ENCODE measurements around the gene TMF1.

Gene TMF1

DNA sequence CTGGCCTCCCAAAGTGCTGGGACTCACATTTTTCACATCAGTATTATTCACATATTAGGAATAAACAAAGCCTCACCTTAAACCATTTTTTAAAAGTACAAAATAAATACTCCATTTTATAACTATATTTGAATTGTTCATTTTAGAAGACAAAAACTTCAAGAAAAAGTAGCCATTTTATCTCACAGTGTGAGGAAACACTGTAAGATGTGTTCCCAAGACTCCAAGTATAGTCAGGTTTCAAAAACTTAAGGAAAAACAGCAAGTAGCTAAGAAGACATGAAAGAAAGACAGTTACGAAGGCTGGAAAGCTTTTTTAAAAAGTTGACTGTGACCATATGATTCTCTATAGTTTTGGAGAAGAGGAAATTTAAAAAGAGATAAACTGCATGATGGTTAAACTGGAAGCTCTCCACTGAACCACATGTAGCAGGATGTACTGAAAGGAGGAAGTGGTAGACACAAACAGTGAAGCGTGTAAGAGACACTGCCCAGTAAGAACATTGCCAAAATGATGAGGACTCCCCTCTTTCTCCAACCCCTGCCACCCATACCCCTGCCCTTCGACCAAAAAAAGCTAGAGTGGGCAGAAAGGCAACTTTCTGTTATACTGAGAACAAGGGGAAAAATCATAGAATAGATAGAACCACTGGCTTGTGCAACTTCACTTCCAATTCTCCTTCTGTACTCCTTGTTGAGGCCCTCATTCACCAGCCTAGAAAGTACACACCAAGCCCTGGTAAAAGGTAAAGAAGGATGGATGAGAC lies 6.2 kb upstream of the TMF1 start:
- Histone ChIP-seq H3K27ac (no peak overlapping the region), H3K4me3 (no peak overlapping the region)
- TF ChIP-seq, protein P1, sequence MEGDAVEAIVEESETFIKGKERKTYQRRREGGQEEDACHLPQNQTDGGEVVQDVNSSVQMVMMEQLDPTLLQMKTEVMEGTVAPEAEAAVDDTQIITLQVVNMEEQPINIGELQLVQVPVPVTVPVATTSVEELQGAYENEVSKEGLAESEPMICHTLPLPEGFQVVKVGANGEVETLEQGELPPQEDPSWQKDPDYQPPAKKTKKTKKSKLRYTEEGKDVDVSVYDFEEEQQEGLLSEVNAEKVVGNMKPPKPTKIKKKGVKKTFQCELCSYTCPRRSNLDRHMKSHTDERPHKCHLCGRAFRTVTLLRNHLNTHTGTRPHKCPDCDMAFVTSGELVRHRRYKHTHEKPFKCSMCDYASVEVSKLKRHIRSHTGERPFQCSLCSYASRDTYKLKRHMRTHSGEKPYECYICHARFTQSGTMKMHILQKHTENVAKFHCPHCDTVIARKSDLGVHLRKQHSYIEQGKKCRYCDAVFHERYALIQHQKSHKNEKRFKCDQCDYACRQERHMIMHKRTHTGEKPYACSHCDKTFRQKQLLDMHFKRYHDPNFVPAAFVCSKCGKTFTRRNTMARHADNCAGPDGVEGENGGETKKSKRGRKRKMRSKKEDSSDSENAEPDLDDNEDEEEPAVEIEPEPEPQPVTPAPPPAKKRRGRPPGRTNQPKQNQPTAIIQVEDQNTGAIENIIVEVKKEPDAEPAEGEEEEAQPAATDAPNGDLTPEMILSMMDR (IDR thresholded peaks at IDR 0.05): no peak
- DNase-seq (ENCODE audit: low spot score): no peak

DNA sequence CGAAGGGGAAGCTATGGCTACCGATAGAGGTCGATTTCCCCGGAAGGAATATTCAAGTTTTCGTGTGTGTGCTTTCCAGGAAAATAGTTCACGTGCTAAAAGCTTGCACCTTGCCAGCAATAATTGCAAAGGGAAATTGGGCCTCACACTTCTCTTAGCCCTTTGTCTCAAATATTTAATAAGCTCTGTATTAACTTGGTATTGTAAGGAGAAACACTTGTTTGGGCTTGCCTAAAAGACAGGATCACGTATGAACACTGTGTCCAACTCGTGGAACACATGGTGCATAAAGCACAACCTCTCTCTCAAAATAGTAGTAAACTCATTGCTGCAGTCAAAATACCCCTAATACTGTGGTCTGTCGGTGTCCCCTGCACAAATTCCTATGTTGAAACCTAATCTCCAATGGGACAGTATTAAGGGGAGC lies 352 bp upstream of the TMF1 start:
- H3K27ac ChIP-seq: peak overlapping the region; percentile 92 to 98
- DNase-seq (ENCODE audit: low spot score): no peak
- TF ChIP-seq, protein P1 (IDR thresholded peaks at IDR 0.05): no peak
- H3K4me3 ChIP-seq: peak overlapping the region; percentile 94

DNA sequence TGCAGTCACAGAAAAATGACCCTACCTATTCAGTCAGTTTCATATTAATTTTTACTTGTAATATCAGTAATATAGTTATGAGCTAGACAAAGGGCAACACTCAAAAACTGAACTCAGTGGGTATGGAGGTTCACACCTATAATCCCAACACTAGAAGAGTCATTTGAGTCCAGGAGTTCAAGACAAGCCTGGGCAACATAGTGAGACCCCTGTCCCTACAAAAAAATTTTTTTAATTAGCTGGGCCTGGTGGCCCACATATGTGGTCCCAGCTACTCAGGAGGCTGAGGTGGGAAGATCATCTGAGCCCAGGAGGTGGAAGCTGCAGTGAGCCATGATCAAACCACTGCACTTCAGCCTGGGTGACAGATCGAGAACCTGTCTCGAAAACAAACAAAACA lies 3.1 kb downstream of the TMF1 start:
- Histone ChIP-seq H3K27ac (no peak overlapping the region), H3K4me3 (no peak overlapping the region)
- DNase-seq (ENCODE audit: low spot score): no peak
- TF ChIP-seq, protein P1 (IDR thresholded peaks at IDR 0.05): no peak

DNA sequence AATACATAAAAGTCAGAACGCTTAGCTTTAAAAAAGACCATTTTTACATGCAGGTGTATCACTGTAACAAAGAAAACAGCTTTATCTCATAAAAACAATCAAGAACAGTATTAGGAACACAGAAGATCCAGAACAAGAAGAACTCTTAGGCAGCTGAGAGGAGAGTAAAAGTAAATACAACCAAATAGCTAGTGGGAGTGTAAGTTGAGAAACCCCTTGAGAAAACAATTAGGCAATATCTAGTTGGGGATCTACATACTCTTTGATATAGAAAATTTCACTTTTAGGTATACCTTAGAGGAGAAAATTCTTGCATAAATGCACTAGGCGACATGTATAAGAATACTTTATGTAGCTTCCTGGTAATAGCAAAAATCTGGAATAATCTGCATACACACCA lies 7.5 kb downstream of the TMF1 start:
- TF ChIP-seq, protein P1 (IDR thresholded peaks at IDR 0.05): no peak
- Histone ChIP-seq H3K4me3 (no peak overlapping the region), H3K27ac (no peak overlapping the region)
- no peak for DNase-seq (ENCODE audit: low spot score)

DNA sequence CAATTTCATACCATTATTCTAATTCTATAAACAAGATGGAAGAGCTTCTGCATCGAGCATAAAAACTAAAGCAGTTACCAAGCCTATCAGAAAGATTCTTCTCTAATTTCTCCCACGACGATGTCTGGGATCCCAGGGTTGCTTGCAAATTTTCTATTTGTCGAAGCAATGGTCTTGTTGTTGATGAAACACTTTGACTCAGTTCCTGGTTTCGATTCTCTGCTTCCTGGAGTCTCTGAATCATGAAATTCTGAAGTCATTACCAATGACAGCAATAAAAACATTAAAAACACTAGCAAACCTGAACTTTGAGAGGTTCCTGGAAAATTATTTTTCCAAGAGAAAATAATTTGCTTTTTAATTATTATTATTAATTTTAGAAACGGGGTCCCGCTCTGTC lies 18.7 kb downstream of the TMF1 start:
- Histone ChIP-seq H3K27ac (no peak overlapping the region), H3K4me3 (no peak overlapping the region)
- TF ChIP-seq, protein P1 (IDR thresholded peaks at IDR 0.05): no peak
- no peak for DNase-seq (ENCODE audit: low spot score)

DNA sequence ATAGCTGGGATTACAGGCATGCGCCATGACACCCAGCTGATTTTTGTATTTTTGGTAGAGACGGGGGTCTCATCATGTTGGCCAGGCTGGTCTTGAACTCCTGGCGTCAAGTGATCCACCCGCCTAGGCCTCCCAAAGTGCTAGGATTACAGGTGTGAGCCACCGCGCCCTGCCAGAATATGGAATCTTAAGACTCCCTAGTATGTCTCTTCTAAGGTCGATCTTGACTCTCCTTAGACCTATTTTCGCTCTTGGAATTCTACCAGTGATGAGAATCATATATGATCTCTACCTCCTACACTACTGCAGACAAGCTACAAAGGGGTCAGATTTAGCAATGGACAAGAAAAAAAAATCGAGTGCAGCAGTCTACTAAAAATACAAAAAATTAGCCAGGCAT lies 19.4 kb downstream of the TMF1 start:
- Histone ChIP-seq H3K27ac (no peak overlapping the region), H3K4me3 (no peak overlapping the region)
- TF ChIP-seq, protein P1 (IDR thresholded peaks at IDR 0.05): no peak
- DNase-seq (ENCODE audit: low spot score): no peak

DNA sequence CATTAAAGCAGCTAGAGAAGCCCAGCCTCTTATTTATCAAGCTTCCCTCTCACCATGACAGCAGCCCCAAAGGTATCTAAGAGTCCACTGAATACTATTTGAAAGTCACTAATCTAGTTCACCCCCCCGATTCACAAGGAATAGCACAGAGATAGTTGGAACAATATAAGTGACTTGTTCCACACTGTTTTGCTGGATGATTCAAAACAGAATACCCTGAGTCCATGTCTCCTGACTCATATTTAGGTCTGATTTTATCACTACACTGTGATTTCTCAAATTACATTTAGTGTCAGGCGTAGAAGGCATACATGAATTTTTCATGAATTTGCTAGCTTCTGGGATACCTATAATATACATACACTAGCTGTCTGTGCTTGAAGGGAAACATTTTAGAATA lies 20.0 kb downstream of the TMF1 start:
- Histone ChIP-seq H3K4me3 (no peak overlapping the region), H3K27ac (no peak overlapping the region)
- TF ChIP-seq, protein P1 (IDR thresholded peaks at IDR 0.05): no peak
- DNase-seq (ENCODE audit: low spot score): no peak

Data from coronary artery (tissue), 2 donors.